ENCODE measurements around the gene MYH14.

The MYH14 gene

GRCh38 chr19:50275577-50276368, 72.4 kb downstream of the MYH14 start:
- ATAC-seq (replicated peaks; ENCODE audit: extremely low read depth, poor library complexity, severe bottlenecking) (no peak), DNase-seq (ENCODE audit: low spot score in 2 of 2) (no peak)
- Mint-ChIP-seq H3K4me3 (no peak overlapping the region), H3K36me3 (ENCODE audit: insufficient read depth) (no peaks in the 10 kb centered on the region), H3K9me3 (no peaks in the 10 kb centered on the region), H3K4me1 (no peaks in the 10 kb centered on the region), H3K27me3 (peaks cover 36% of the 10 kb centered on the region), H3K27ac (ENCODE audit: low read depth) (no peak overlapping the region)

GRCh38 chr19:50276370-50277063, 73.1 kb downstream of the MYH14 start:
- ATAC-seq (replicated peaks; ENCODE audit: extremely low read depth, poor library complexity, severe bottlenecking) (no peak), DNase-seq (ENCODE audit: low spot score in 2 of 2) (no peak)
- no peaks in the 10 kb centered on the region for H3K9me3 Mint-ChIP-seq
- H3K27ac Mint-ChIP-seq (ENCODE audit: low read depth) = no peak overlapping the region
- no peaks in the 10 kb centered on the region for H3K4me1 Mint-ChIP-seq
- H3K4me3 Mint-ChIP-seq = no peak overlapping the region
- H3K36me3 Mint-ChIP-seq (ENCODE audit: insufficient read depth) = no peaks in the 10 kb centered on the region
- H3K27me3 Mint-ChIP-seq = peaks cover 42% of the 10 kb centered on the region

- Mint-ChIP-seq H3K27ac (ENCODE audit: low read depth) (no peak overlapping the region), H3K9me3 (no peaks in the 10 kb centered on the region), H3K4me3 (no peak overlapping the region), H3K4me1 (no peaks in the 10 kb centered on the region), H3K36me3 (ENCODE audit: insufficient read depth) (no peaks in the 10 kb centered on the region), H3K27me3 (peaks cover 42% of the 10 kb centered on the region)
- DNase-seq (ENCODE audit: low spot score in 2 of 2) (no peak), ATAC-seq (replicated peaks; ENCODE audit: extremely low read depth, poor library complexity, severe bottlenecking) (no peak)
These were observed 74.7 kb downstream of the MYH14 start for GRCh38 chr19:50277966-50278580.

- H3K4me3 Mint-ChIP-seq = no peak overlapping the region
- H3K27ac Mint-ChIP-seq (ENCODE audit: low read depth) = no peak overlapping the region
- H3K4me1 Mint-ChIP-seq = no peaks in the 10 kb centered on the region
- no peak for DNase-seq (ENCODE audit: low spot score in 2 of 2)
- H3K27me3 Mint-ChIP-seq = peaks cover 43% of the 10 kb centered on the region
- no peaks in the 10 kb centered on the region for H3K36me3 Mint-ChIP-seq (ENCODE audit: insufficient read depth)
- no peak for ATAC-seq (replicated peaks; ENCODE audit: extremely low read depth, poor library complexity, severe bottlenecking)
- H3K9me3 Mint-ChIP-seq = no peaks in the 10 kb centered on the region
These were observed 76.7 kb downstream of the MYH14 start for GRCh38 chr19:50280074-50280473.

GRCh38 chr19:50280983-50281382, 77.6 kb downstream of the MYH14 start:
- DNase-seq (ENCODE audit: low spot score in 2 of 2) (no peak), ATAC-seq (replicated peaks; ENCODE audit: extremely low read depth, poor library complexity, severe bottlenecking) (no peak)
- no peaks in the 10 kb centered on the region for H3K4me1 Mint-ChIP-seq
- H3K27ac Mint-ChIP-seq (ENCODE audit: low read depth) = no peak overlapping the region
- H3K9me3 Mint-ChIP-seq = peaks cover 7% of the 10 kb centered on the region
- H3K27me3 Mint-ChIP-seq = peaks cover 43% of the 10 kb centered on the region
- H3K36me3 Mint-ChIP-seq (ENCODE audit: insufficient read depth) = no peaks in the 10 kb centered on the region
- H3K4me3 Mint-ChIP-seq = no peak overlapping the region

GRCh38 chr19:50281491-50281890, 78.1 kb downstream of the MYH14 start:
- no peak for DNase-seq (ENCODE audit: low spot score in 2 of 2)
- no peak overlapping the region for H3K4me3 Mint-ChIP-seq
- ATAC-seq (replicated peaks; ENCODE audit: extremely low read depth, poor library complexity, severe bottlenecking) = no peak
- no peaks in the 10 kb centered on the region for H3K4me1 Mint-ChIP-seq
- no peak overlapping the region for H3K27ac Mint-ChIP-seq (ENCODE audit: low read depth)
- peaks cover 8% of the 10 kb centered on the region for H3K9me3 Mint-ChIP-seq
- peaks cover 43% of the 10 kb centered on the region for H3K27me3 Mint-ChIP-seq
- no peaks in the 10 kb centered on the region for H3K36me3 Mint-ChIP-seq (ENCODE audit: insufficient read depth)

- ATAC-seq (replicated peaks; ENCODE audit: extremely low read depth, poor library complexity, severe bottlenecking) (no peak), DNase-seq (ENCODE audit: low spot score in 2 of 2) (no peak)
- H3K4me3 Mint-ChIP-seq = no peak overlapping the region
- no peak overlapping the region for H3K27ac Mint-ChIP-seq (ENCODE audit: low read depth)
- H3K36me3 Mint-ChIP-seq (ENCODE audit: insufficient read depth) = peaks cover 3% of the 10 kb centered on the region
- H3K4me1 Mint-ChIP-seq = no peaks in the 10 kb centered on the region
- H3K9me3 Mint-ChIP-seq = peaks cover 18% of the 10 kb centered on the region
- peaks cover 58% of the 10 kb centered on the region for H3K27me3 Mint-ChIP-seq
These were observed 82.4 kb downstream of the MYH14 start for GRCh38 chr19:50285833-50286232.

- peaks cover 3% of the 10 kb centered on the region for H3K36me3 Mint-ChIP-seq (ENCODE audit: insufficient read depth)
- H3K27me3 Mint-ChIP-seq = peaks cover 58% of the 10 kb centered on the region
- H3K9me3 Mint-ChIP-seq = peaks cover 18% of the 10 kb centered on the region
- no peak overlapping the region for H3K4me3 Mint-ChIP-seq
- DNase-seq (ENCODE audit: low spot score in 2 of 2) (no peak), ATAC-seq (replicated peaks; ENCODE audit: extremely low read depth, poor library complexity, severe bottlenecking) (no peak)
- H3K27ac Mint-ChIP-seq (ENCODE audit: low read depth) = no peak overlapping the region
- no peaks in the 10 kb centered on the region for H3K4me1 Mint-ChIP-seq
These were observed 83.0 kb downstream of the MYH14 start for GRCh38 chr19:50286443-50286842.

GRCh38 chr19:50287331-50287730, 83.9 kb downstream of the MYH14 start:
- Mint-ChIP-seq H3K27me3 (peaks cover 67% of the 10 kb centered on the region), H3K9me3 (peaks cover 18% of the 10 kb centered on the region), H3K4me3 (no peak overlapping the region), H3K27ac (ENCODE audit: low read depth) (no peak overlapping the region), H3K4me1 (no peaks in the 10 kb centered on the region), H3K36me3 (ENCODE audit: insufficient read depth) (peaks cover 3% of the 10 kb centered on the region)
- ATAC-seq (replicated peaks; ENCODE audit: extremely low read depth, poor library complexity, severe bottlenecking) (no peak), DNase-seq (ENCODE audit: low spot score in 2 of 2) (no peak)

- ATAC-seq (replicated peaks; ENCODE audit: extremely low read depth, poor library complexity, severe bottlenecking) (no peak), DNase-seq (ENCODE audit: low spot score in 2 of 2) (no peak)
- H3K36me3 Mint-ChIP-seq (ENCODE audit: insufficient read depth) = peaks cover 3% of the 10 kb centered on the region
- peaks cover 84% of the 10 kb centered on the region for H3K27me3 Mint-ChIP-seq
- H3K9me3 Mint-ChIP-seq = peaks cover 18% of the 10 kb centered on the region
- no peaks in the 10 kb centered on the region for H3K4me1 Mint-ChIP-seq
- no peak overlapping the region for H3K4me3 Mint-ChIP-seq
- peak overlapping the region; percentile 23 for H3K27ac Mint-ChIP-seq (ENCODE audit: low read depth)
These were observed 85.5 kb downstream of the MYH14 start for GRCh38 chr19:50288954-50289353.

GRCh38 chr19:50290011-50290410, 86.6 kb downstream of the MYH14 start:
- peaks cover 3% of the 10 kb centered on the region for H3K36me3 Mint-ChIP-seq (ENCODE audit: insufficient read depth)
- no peak overlapping the region for H3K27ac Mint-ChIP-seq (ENCODE audit: low read depth)
- H3K4me1 Mint-ChIP-seq = no peaks in the 10 kb centered on the region
- ATAC-seq (replicated peaks; ENCODE audit: extremely low read depth, poor library complexity, severe bottlenecking) (no peak), DNase-seq (ENCODE audit: low spot score in 2 of 2) (no peak)
- H3K27me3 Mint-ChIP-seq = peaks cover 88% of the 10 kb centered on the region
- H3K9me3 Mint-ChIP-seq = peaks cover 18% of the 10 kb centered on the region
- no peak overlapping the region for H3K4me3 Mint-ChIP-seq

- Mint-ChIP-seq H3K36me3 (ENCODE audit: insufficient read depth) (peaks cover 3% of the 10 kb centered on the region), H3K27me3 (peaks cover 80% of the 10 kb centered on the region), H3K4me3 (no peak overlapping the region), H3K4me1 (no peaks in the 10 kb centered on the region), H3K27ac (ENCODE audit: low read depth) (no peak overlapping the region), H3K9me3 (peaks cover 14% of the 10 kb centered on the region)
- ATAC-seq (replicated peaks; ENCODE audit: extremely low read depth, poor library complexity, severe bottlenecking) (no peak), DNase-seq (ENCODE audit: low spot score in 2 of 2) (no peak)
These were observed 87.4 kb downstream of the MYH14 start for GRCh38 chr19:50290775-50291174.
